ENCODE results near the gene CLTB.

CLTB gene

DNA sequence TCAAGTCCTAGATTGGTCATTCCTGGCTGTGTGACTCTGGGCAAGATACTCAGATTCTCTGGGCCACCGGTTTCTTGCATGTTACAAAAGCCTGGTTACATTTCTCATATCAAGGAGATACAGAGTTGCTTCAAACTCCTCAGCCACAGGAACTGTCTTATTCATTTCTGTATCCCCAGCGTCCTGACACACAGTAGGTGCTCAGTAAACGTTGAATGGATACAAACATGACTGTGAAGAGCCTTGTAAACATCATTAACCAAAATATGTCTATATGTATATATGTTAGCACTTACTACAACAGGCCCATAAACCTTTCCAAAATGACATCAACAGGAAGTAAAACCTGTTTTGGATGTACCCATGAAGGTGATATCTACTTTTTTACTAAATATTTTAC, 1.6 kb downstream of the CLTB start:
- POLR2A ChIA-PET = no interaction called here
- TF ChIP-seq LEF1 (IDR thresholded peaks at IDR 0.05; ENCODE audit: borderline replicate concordance) (no peak), FOXK2 (IDR thresholded peaks at IDR 0.05) (no peak), NFRKB (IDR thresholded peaks at IDR 0.05) (no peak), CTBP1 (IDR thresholded peaks at IDR 0.05; ENCODE audit: borderline replicate concordance) (no peak), ZNF384 (IDR thresholded peaks at IDR 0.05) (no peak), HDGF (IDR thresholded peaks at IDR 0.05; ENCODE audit: borderline replicate concordance) (no peak), FOXM1 (IDR thresholded peaks at IDR 0.05; ENCODE audit: borderline replicate concordance) (no peak), L3MBTL2 (conservative IDR thresholded peaks at IDR 0.05) (no peak), SP1 (IDR thresholded peaks at IDR 0.05) (no peak), FOXA1 (IDR thresholded peaks at IDR 0.05) (no peak)
- peak; percentile 5 for DNase-seq (ENCODE audit: extremely low spot score)
- CTCF ChIA-PET = no interaction called here

- TF ChIP-seq PKNOX1 (IDR thresholded peaks at IDR 0.05) = no peak
- no peak for TF ChIP-seq FOXK2 (IDR thresholded peaks at IDR 0.05)
- TF ChIP-seq ELF4 (IDR thresholded peaks at IDR 0.05) = no peak
- no peak for TF ChIP-seq TARDBP (IDR thresholded peaks at IDR 0.05)
- TF ChIP-seq NFRKB (IDR thresholded peaks at IDR 0.05) = no peak
- TF ChIP-seq FOXM1 (IDR thresholded peaks at IDR 0.05; ENCODE audit: borderline replicate concordance) = no peak
- TF ChIP-seq FOXA1 (IDR thresholded peaks at IDR 0.05) = no peak
- TF ChIP-seq ZNF384 (IDR thresholded peaks at IDR 0.05) = no peak
- ChIA-PET POLR2A (no interaction called here), CTCF (no interaction called here)
- DNase-seq (ENCODE audit: extremely low spot score) = peak; percentile 4
These were observed 2.6 kb downstream of the CLTB start for GRCh38 chr5:176413709-176414191.

DNA sequence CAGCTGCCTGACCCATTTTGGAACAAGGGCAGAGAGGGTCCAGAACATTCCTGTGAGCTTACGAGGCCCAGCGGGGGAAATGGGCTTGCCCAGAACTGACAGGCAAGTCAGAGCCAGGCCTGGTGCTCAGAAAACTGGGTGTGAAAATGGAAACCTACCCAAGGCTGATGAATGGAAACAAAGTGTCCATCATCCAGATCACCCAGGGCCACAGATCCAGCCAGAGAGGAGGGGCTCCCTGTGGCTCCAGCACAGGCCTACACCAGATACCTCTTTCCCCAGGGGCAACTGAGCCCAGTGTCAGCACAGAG, 3.1 kb downstream of the CLTB start:
- peak; percentile 5 for DNase-seq (ENCODE audit: extremely low spot score)
- ChIA-PET POLR2A (no interaction called here), CTCF (no interaction called here)
- no peak for TF ChIP-seq ARNT (IDR thresholded peaks at IDR 0.05)
- no peak for TF ChIP-seq HDGF (IDR thresholded peaks at IDR 0.05; ENCODE audit: borderline replicate concordance)
- TF ChIP-seq NFRKB (IDR thresholded peaks at IDR 0.05) = no peak
- no peak for TF ChIP-seq FOXM1 (IDR thresholded peaks at IDR 0.05; ENCODE audit: borderline replicate concordance)
- no peak for TF ChIP-seq CTBP1 (IDR thresholded peaks at IDR 0.05; ENCODE audit: borderline replicate concordance)
- TF ChIP-seq FOXK2 (IDR thresholded peaks at IDR 0.05) = no peak

- CTCF ChIA-PET = no interaction called here
- POLR2A ChIA-PET = interaction anchor here (1.2 kb wide), 1 partner anchor 125 kb away, joined by 3 read pairs; the partner anchor contains the start of gene RNF44
- DNase-seq (ENCODE audit: extremely low spot score) = no peak
- TF ChIP-seq FOXK2 (IDR thresholded peaks at IDR 0.05) = no peak
- no peak for TF ChIP-seq SP1 (IDR thresholded peaks at IDR 0.05)
- no peak for TF ChIP-seq ARNT (IDR thresholded peaks at IDR 0.05)
- 0 out of 2 replicates have a peak, but pooled peaks have one; percentile 42 for TF ChIP-seq PKNOX1 (IDR thresholded peaks at IDR 0.05)
- no peak for TF ChIP-seq LEF1 (IDR thresholded peaks at IDR 0.05; ENCODE audit: borderline replicate concordance)
- no peak for TF ChIP-seq CTBP1 (IDR thresholded peaks at IDR 0.05; ENCODE audit: borderline replicate concordance)
These were observed 3.7 kb downstream of the CLTB start for GRCh38 chr5:176412517-176413254.

DNA sequence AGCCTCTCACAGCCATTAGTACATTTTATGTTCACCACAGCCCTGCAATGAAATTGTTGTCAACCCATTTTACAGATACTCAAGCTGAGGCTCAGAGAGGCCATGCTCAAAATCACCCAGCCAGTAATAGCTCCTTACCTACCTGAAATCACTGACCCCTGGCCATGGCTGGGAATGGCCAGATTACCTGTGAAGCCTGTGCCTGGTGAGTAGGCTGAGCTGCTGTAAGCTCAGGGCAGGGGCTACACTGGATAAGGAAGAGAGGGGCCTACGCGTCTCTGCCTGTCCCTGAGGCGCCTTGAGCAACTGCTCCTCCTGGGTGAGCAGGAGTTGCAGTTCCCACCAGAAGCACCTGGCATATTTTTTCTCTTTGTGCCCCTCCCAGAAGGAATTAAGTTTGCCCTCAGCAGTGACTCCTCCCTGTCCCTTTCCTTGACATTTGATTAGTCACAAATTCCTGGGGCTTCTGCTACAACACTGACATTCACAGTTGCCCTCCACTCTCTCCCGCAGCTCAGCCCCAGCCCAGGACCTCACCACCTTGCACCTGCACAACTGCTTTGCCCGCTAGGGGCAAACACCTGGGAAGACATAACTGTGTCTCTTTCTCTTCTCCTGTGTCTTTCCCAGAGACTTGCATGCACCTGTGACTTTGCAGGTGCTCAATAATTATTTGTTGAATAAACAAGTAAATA, 5.7 kb downstream of the CLTB start:
- TF ChIP-seq ZNF384 (IDR thresholded peaks at IDR 0.05) (no peak), L3MBTL2 (conservative IDR thresholded peaks at IDR 0.05) (no peak), TARDBP (IDR thresholded peaks at IDR 0.05) (no peak), FOXK2 (IDR thresholded peaks at IDR 0.05) (no peak), SP1 (IDR thresholded peaks at IDR 0.05) (no peak), LEF1 (IDR thresholded peaks at IDR 0.05; ENCODE audit: borderline replicate concordance) (no peak), PKNOX1 (IDR thresholded peaks at IDR 0.05) (no peak), HDGF (IDR thresholded peaks at IDR 0.05; ENCODE audit: borderline replicate concordance) (no peak), SUZ12 (IDR thresholded peaks at IDR 0.05) (no peak), CTBP1 (IDR thresholded peaks at IDR 0.05; ENCODE audit: borderline replicate concordance) (no peak), FOXA1 (IDR thresholded peaks at IDR 0.05) (no peak), BHLHE40 (IDR thresholded peaks at IDR 0.05; ENCODE audit: borderline replicate concordance) (no peak), FOXM1 (IDR thresholded peaks at IDR 0.05; ENCODE audit: borderline replicate concordance) (no peak), ELF4 (IDR thresholded peaks at IDR 0.05) (no peak), NFRKB (IDR thresholded peaks at IDR 0.05) (no peak), ARNT (IDR thresholded peaks at IDR 0.05) (no peak)
- ChIA-PET CTCF (no interaction called here), POLR2A (no interaction called here)
- no peak for DNase-seq (ENCODE audit: extremely low spot score)

DNA sequence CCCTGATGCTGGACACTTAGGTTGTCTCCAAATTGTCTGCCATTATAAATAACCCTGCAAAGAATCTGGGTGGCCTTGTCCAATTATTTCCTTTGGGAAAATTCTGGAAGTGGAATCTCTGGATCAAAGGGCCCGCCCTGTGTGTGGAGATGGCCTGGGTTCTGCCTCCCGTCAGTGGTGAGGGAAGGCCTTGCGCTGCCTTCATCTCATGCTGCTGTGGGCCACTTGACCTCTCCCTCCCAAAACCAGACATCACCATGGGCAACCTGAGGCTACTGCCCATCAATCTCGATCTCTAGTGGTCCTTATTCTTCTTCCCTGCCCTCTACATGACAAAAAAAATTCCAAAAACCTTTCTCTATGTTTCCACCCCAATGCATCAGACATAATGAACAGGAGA, 6.6 kb downstream of the CLTB start:
- CTCF ChIA-PET = interaction anchor here (0.6 kb wide), 1 partner anchor 132 kb away, joined by 3 read pairs; no protein-coding TSS in a partner anchor

More for the DNA sequence above, 6.6 kb downstream of the CLTB start:
- POLR2A ChIA-PET = no interaction called here
- no peak for TF ChIP-seq NFRKB (IDR thresholded peaks at IDR 0.05)
- no peak for TF ChIP-seq PKNOX1 (IDR thresholded peaks at IDR 0.05)
- no peak for TF ChIP-seq HDGF (IDR thresholded peaks at IDR 0.05; ENCODE audit: borderline replicate concordance)
- TF ChIP-seq BHLHE40 (IDR thresholded peaks at IDR 0.05; ENCODE audit: borderline replicate concordance) = no peak
- no peak for DNase-seq (ENCODE audit: extremely low spot score)
